ENCODE data around the gene SLC14A1. TPM values are rescaled to one million over a fixed set of nuclear protein-coding genes. Genes with fewer than 3 reads are reported as not detected.

The SLC14A1 gene
- total and polyA plus RNA-seq, 2 experiments from 2014 or later: 0.21 to 0.53 TPM

GRCh38 chr18:45801416-45802004, 77.5 kb downstream of the SLC14A1 start:
- H3K9me3 Mint-ChIP-seq: peaks cover 68% of the 10 kb centered on the region
- Histone ChIP-seq H3K27ac (ENCODE audit: low read depth) (no peak overlapping the region), H2AFZ (no peak overlapping the region), H3K4me3 (no peak overlapping the region), H3K9me2 (ENCODE audit: insufficient read depth) (peaks cover 3% of the 10 kb centered on the region; the same call in 1 of the 2 replicates), H4K20me1 (replicated peaks; ENCODE audit: insufficient read depth) (no peaks in the 10 kb centered on the region), H3F3A (replicated peaks; ENCODE audit: low read depth) (no peaks in the 10 kb centered on the region), H3K27me3 (ENCODE audit: insufficient read depth) (no peaks in the 10 kb centered on the region), H3K4me1 (ENCODE audit: insufficient read depth) (no peaks in the 10 kb centered on the region), H3K4me2 (no peak overlapping the region), H3K79me2 (replicated peaks; ENCODE audit: insufficient read depth) (no peaks in the 10 kb centered on the region), H3K36me3 (ENCODE audit: insufficient read depth) (no peaks in the 10 kb centered on the region; the same call in 1 of the 2 replicates)
- DNase-seq (ENCODE audit: low spot score) (no peak), ATAC-seq (no peak)
- H3K4me3 Mint-ChIP-seq: no peak overlapping the region
- H3K27ac Mint-ChIP-seq: no peak overlapping the region
- H3K36me3 Mint-ChIP-seq (ENCODE audit: low read depth): peaks cover 64% of the 10 kb centered on the region
- TF ChIP-seq EZH2 (IDR thresholded peaks at IDR 0.05; ENCODE audit: low read depth, unreplicated experiment): no peak
- no peak for TF ChIP-seq ETS1 (IDR thresholded peaks at IDR 0.05)
- no peak for TF ChIP-seq STAT1 (IDR thresholded peaks at IDR 0.05; ENCODE audit: unreplicated experiment)
- no peak for TF ChIP-seq EZH2phosphoT487 (IDR thresholded peaks at IDR 0.05; ENCODE audit: unreplicated experiment)
- no peak for TF ChIP-seq REST (IDR thresholded peaks at IDR 0.05; ENCODE audit: unreplicated experiment)
- no peak for TF ChIP-seq ZNF462 (CRISPR knock-in tag; IDR thresholded peaks at IDR 0.05)
- no peak for TF ChIP-seq ZNF114 (CRISPR knock-in tag; IDR thresholded peaks at IDR 0.05)
- no peak for TF ChIP-seq CREB1 (CRISPR knock-in tag; IDR thresholded peaks at IDR 0.05; ENCODE audit: low read depth)
- TF ChIP-seq JUNB (IDR thresholded peaks at IDR 0.05; ENCODE audit: unreplicated experiment): no peak
- no peak for TF ChIP-seq NANOG (IDR thresholded peaks at IDR 0.05; ENCODE audit: borderline replicate concordance)
- no peak for TF ChIP-seq POLR2AphosphoS5 (IDR thresholded peaks at IDR 0.05; ENCODE audit: low read depth)
- TF ChIP-seq ZNF331 (CRISPR knock-in tag; IDR thresholded peaks at IDR 0.05; ENCODE audit: low read depth): no peak
- no peak for TF ChIP-seq CTCF (conservative IDR thresholded peaks at IDR 0.05; ENCODE audit: low read depth in 2 of 2)
- H3K27me3 Mint-ChIP-seq (ENCODE audit: insufficient read depth, low read depth, poor library complexity): peaks cover 8% of the 10 kb centered on the region
- peaks cover 3% of the 10 kb centered on the region for H3K4me1 Mint-ChIP-seq

All from GM23338 (cell line).